Measurements from ENCODE around the gene ACSF3.

- TF ChIP-seq CTCF (conservative IDR thresholded peaks at IDR 0.05 in 1 of 2, IDR thresholded peaks at IDR 0.05 in 1 of 2; ENCODE audit: low read depth in 1 of 2, low read length in 2 of 2), result no peak
- TF ChIP-seq EZH2 (IDR thresholded peaks at IDR 0.05; ENCODE audit: low read length, missing control alignments), result no peak
These were observed 28.2 kb downstream of the ACSF3 start for GRCh38 chr16:89121691-89122321.

Measured in fibroblast of lung (primary cell).